ENCODE results near the gene OGFOD3.

DNA sequence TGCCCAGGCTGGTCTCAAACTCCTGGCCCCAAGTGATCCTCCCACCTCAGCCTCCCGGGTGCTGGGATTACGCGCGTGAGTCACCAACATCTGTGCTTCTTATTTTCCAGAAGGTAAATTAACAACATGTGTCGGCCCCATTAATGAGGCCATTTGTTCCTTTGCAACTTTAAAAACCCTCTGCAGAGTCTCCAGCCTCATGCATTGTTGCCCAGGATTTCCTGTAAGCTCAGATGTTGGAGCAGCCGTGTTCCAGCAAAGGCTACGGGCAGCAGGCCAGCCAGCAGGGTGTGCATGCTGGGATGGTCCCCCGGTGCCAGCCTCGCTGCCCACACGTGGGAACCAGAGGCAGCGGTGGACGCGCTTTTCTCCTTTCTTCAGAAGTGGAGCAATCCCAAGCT lies 19.3 kb downstream of the OGFOD3 start:
- TF ChIP-seq, protein P1, sequence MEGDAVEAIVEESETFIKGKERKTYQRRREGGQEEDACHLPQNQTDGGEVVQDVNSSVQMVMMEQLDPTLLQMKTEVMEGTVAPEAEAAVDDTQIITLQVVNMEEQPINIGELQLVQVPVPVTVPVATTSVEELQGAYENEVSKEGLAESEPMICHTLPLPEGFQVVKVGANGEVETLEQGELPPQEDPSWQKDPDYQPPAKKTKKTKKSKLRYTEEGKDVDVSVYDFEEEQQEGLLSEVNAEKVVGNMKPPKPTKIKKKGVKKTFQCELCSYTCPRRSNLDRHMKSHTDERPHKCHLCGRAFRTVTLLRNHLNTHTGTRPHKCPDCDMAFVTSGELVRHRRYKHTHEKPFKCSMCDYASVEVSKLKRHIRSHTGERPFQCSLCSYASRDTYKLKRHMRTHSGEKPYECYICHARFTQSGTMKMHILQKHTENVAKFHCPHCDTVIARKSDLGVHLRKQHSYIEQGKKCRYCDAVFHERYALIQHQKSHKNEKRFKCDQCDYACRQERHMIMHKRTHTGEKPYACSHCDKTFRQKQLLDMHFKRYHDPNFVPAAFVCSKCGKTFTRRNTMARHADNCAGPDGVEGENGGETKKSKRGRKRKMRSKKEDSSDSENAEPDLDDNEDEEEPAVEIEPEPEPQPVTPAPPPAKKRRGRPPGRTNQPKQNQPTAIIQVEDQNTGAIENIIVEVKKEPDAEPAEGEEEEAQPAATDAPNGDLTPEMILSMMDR (IDR thresholded peaks at IDR 0.05): no peak
- no peak for TF ChIP-seq POLR2AphosphoS5 (IDR thresholded peaks at IDR 0.05)
- TF ChIP-seq POLR2A (IDR thresholded peaks at IDR 0.05): no peak

Data from transverse colon (tissue), 4 donors.